Measurements from ENCODE around the gene RFX1.

GRCh38 chr19:14050512-14050911 lies 44.4 kb upstream of the RFX1 start:
- TF ChIP-seq GATA3 (IDR thresholded peaks at IDR 0.05; ENCODE audit: low read depth, low read length): no peak
- TF ChIP-seq GATA2 (IDR thresholded peaks at IDR 0.05; ENCODE audit: low read depth, low read length): no peak
